ENCODE results near the gene MARK1. TPM values are rescaled to one million over a fixed set of nuclear protein-coding genes. Genes with fewer than 3 reads are reported as not detected.

MARK1 gene
- total RNA-seq, 1 experiment from 2014 or later, result 17.8 TPM

DNA sequence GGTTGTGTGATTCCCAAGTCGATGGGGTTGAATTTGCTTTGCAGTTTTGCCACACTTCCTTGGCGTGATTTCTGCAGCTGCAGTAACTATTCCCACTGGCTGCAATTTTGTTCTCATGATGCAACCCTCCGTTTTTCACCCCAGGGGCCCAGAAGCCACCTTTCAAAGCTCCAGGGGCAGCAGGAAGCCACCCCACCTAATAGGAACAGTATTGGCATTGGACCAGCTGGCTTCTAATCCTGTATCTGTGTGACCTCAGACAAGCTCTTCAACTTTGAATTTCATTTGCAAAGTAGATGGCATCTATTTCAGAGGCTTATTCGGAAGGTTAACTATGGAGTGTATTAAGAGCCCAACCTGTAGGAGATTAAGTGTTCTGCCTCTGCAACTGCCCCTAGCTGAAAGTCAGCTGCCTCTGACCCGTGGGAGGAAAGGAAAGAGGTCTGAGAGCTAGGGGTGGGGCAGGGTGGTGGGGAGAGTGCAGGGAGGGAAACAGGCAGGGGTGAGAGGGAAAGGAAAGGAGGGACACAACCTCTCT lies 174.9 kb downstream of the MARK1 start:
- Histone ChIP-seq H4K91ac (ENCODE audit: insufficient read length, low read depth, low read length) (no peak overlapping the region), H2BK5ac (ENCODE audit: insufficient read length, low read length) (no peak overlapping the region), H3K56ac (ENCODE audit: insufficient read length, low read depth, low read length) (no peak overlapping the region), H3K79me2 (ENCODE audit: insufficient read depth, low read length) (no peaks in the 10 kb centered on the region), H3K4me1 (ENCODE audit: insufficient read depth, low read length) (no peaks in the 10 kb centered on the region), H4K8ac (replicated peaks; ENCODE audit: insufficient read length, low read depth, low read length) (no peak overlapping the region), H2BK12ac (ENCODE audit: insufficient read length, low read depth, low read length) (no peak overlapping the region), H3K4me2 (ENCODE audit: insufficient read depth, insufficient read length, low read length) (no peak overlapping the region), H2BK15ac (ENCODE audit: low read depth, low read length) (no peak overlapping the region), H3K14ac (ENCODE audit: insufficient read depth, low read length) (no peak overlapping the region), H3K23me2 (ENCODE audit: insufficient read length, low read depth, low read length, poor library complexity, severe bottlenecking) (no peaks in the 10 kb centered on the region), H3K27me3 (ENCODE audit: insufficient read depth, low read length) (no peaks in the 10 kb centered on the region), H4K5ac (ENCODE audit: insufficient read length, low read depth, low read length) (no peak overlapping the region), H2AFZ (ENCODE audit: low read length) (no peak overlapping the region), H3K27ac (ENCODE audit: insufficient read length, low read depth, low read length) (no peak overlapping the region), H3K18ac (ENCODE audit: insufficient read length, low read depth, low read length) (no peak overlapping the region), H3K79me1 (ENCODE audit: insufficient read depth, low read depth, low read length, poor library complexity, severe bottlenecking) (no peaks in the 10 kb centered on the region), H3K9me3 (ENCODE audit: control insufficient read depth, low read depth, low read length) (no peaks in the 10 kb centered on the region), H3K4ac (ENCODE audit: low read depth, low read length) (no peak overlapping the region), H2BK120ac (ENCODE audit: low read depth, low read length, poor library complexity, severe bottlenecking) (no peak overlapping the region), H3K9ac (ENCODE audit: extremely low read depth, insufficient read length, low read length) (no peak overlapping the region), H3T11ph (ENCODE audit: low read length) (no peak overlapping the region), H2AK5ac (ENCODE audit: insufficient read length, low read length) (no peak overlapping the region), H4K20me1 (ENCODE audit: control insufficient read depth, insufficient read depth, insufficient read length) (no peaks in the 10 kb centered on the region), H2BK20ac (ENCODE audit: low read depth, low read length, poor library complexity, severe bottlenecking) (no peak overlapping the region), H3K23ac (ENCODE audit: insufficient read length, low read depth, low read length) (no peak overlapping the region)
- peaks cover 2% of the 10 kb centered on the region; the same call in 1 of the 2 replicates for H3K27me3 Mint-ChIP-seq (ENCODE audit: low read depth)
- DNase-seq, result no peak
- H3K4me1 Mint-ChIP-seq, result peaks cover 32 to 36% of the 10 kb centered on the region in 2 experiments
- no peaks in the 10 kb centered on the region; a peak in 1 of 7 replicates for H3K36me3 Mint-ChIP-seq (ENCODE audit: insufficient read depth in 1 of 3, low read depth in 3 of 3)
- no CpG with 5 or more reads among the region's 5 CpGs for WGBS (ENCODE audit: extremely low coverage, insufficient read length, low lambda C conversion rate)
- H3K27ac Mint-ChIP-seq, result no peak overlapping the region
- no peaks in the 10 kb centered on the region for H3K9me3 Mint-ChIP-seq
- no peak overlapping the region for H3K4me3 Mint-ChIP-seq
- no peak for TF ChIP-seq CTCF (conservative IDR thresholded peaks at IDR 0.05)
